HG03139 (cell line): ENCODE data around the gene CNOT4.
"Not testable (repeated sequence)": the region's sequence is repeated elsewhere in the genome, so short reads cannot be mapped to it uniquely, and the experiment has no call there.

Experiments used
- ATAC-seq: cut with Tn5 transposase; IDR thresholded peaks from one replicate; pipeline ENCODE4 v1.9.1; 2021; ENCODE audit not compliant: unreplicated experiment

CNOT4 gene

GRCh38 chr7:135330088-135330487 is 179.8 kb downstream of the CNOT4 start:
- no peak for ATAC-seq

GRCh38 chr7:135328526-135328925 is 181.4 kb downstream of the CNOT4 start:
- no peak for ATAC-seq

- no peak for ATAC-seq
These were observed 181.8 kb downstream of the CNOT4 start for GRCh38 chr7:135328053-135328452.

GRCh38 chr7:135327458-135327857 is 182.4 kb downstream of the CNOT4 start:
- ATAC-seq: no peak

GRCh38 chr7:135326636-135327280 is 183.1 kb downstream of the CNOT4 start:
- ATAC-seq: no peak

GRCh38 chr7:135322571-135323340 is 187.1 kb downstream of the CNOT4 start:
- no peak for ATAC-seq

GRCh38 chr7:135321556-135321955 is 188.3 kb downstream of the CNOT4 start:
- no peak for ATAC-seq

GRCh38 chr7:135320953-135321352 is 188.9 kb downstream of the CNOT4 start:
- not testable (repeated sequence) for ATAC-seq

GRCh38 chr7:135320268-135320667 is 189.6 kb downstream of the CNOT4 start:
- ATAC-seq: no peak

- ATAC-seq: no peak
These were observed 192.1 kb downstream of the CNOT4 start for GRCh38 chr7:135317676-135318325.

GRCh38 chr7:135316648-135317313 is 193.1 kb downstream of the CNOT4 start:
- no peak for ATAC-seq

GRCh38 chr7:135313971-135314370 is 195.9 kb downstream of the CNOT4 start:
- no peak for ATAC-seq
